HG03103 (cell line): ENCODE measurements around the gene IFTAP.
A peak's percentile ranks its signal among the peaks of the same experiment; 100 is the strongest.

Source experiments
- ATAC-seq: cut with Tn5 transposase; IDR thresholded peaks from one replicate; pipeline ENCODE4 v1.9.1; 2021; ENCODE audit warnings: low read depth; ENCODE audit not compliant: unreplicated experiment

The IFTAP gene

GRCh38 chr11:36591433-36591832 lies 2.9 kb upstream of the IFTAP start:
- ATAC-seq: no peak

DNA sequence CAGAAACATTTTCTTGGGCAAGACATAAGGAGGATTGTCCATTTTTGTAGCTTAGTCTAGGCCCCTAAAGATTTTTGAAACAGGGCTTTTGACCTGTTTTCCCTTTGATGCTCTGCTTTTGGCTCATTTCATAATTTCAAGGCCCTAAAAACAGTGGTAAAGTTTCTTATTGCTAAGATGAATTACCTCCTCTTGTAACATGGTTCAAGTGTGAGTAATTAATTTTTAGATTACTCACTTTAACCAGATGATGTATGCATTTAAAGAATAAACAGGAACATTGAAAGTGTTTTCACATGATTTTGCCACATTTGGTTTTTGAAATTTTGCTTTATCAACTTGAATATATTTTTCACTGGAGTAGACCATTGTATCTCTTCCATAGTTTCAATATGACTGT lies 2.6 kb downstream of the IFTAP start:
- no peak for ATAC-seq

- ATAC-seq: no peak
Measured at GRCh38 chr11:36598051-36598450, 3.7 kb downstream of the IFTAP start, which contains the start of gene RAG2. RAG2 (minus strand) TSS chr11:36598236; CDS start chr11:36594168, 4,068 bp downstream.

DNA sequence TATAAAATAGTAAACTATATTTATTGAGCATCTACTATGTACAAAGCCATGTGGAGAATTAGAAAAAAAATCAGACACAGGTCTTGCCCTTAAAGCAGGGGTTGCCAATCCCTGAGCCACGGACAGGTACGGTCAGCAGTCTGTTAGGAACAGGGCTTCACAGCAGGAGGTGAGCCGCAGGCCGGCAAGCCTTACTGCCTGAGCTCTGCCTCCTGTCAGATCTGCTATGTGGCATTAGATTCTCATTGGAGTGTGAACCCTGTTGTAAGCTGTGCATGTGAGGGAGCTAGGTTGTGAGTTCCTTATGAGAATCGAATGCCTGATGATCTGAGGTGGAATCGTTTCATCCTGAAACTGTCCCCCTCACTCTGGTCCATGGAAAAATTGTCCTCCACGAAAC lies 5.9 kb downstream of the IFTAP start:
- no peak for ATAC-seq

GRCh38 chr11:36601155-36601554 lies 6.9 kb downstream of the IFTAP start:
- no peak for ATAC-seq

- ATAC-seq: no peak
Measured at GRCh38 chr11:36602135-36602534, 7.8 kb downstream of the IFTAP start.

GRCh38 chr11:36605221-36606216 lies 11.2 kb downstream of the IFTAP start:
- peak; percentile 58 for ATAC-seq

- no peak for ATAC-seq
Measured at GRCh38 chr11:36608491-36609199, 14.3 kb downstream of the IFTAP start.

DNA sequence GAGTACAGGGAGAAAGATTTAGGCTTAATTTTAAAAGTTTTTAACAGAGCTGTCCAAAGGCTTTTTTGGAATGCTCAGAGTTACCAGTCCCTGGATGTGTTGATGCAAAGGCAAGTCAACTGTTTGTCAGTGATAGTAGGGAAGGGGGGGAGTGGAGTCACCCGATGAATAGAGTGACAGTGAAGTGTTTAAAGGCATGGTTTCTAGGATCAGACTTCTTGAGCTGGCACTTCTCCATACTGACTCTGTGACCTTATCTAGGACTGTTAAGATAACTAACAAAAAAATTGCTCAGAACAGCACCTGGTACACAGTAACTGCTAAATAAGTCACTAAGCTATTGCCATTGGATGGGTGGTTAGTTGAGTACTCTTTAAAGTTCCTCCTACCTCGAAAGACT lies 15.1 kb downstream of the IFTAP start:
- no peak for ATAC-seq

GRCh38 chr11:36615826-36616225 lies 21.5 kb downstream of the IFTAP start:
- ATAC-seq: no peak

GRCh38 chr11:36617543-36618362 lies 23.5 kb downstream of the IFTAP start:
- no peak for ATAC-seq

- ATAC-seq: no peak
Measured at GRCh38 chr11:36618363-36619047, 24.2 kb downstream of the IFTAP start.

- no peak for ATAC-seq
Measured at GRCh38 chr11:36619502-36619901, 25.2 kb downstream of the IFTAP start.

- ATAC-seq: no peak
Measured at GRCh38 chr11:36620246-36620645, 25.9 kb downstream of the IFTAP start.

- ATAC-seq: peak; percentile 67
Measured at GRCh38 chr11:36622431-36623136, 28.3 kb downstream of the IFTAP start.

GRCh38 chr11:36623494-36623893 lies 29.2 kb downstream of the IFTAP start:
- ATAC-seq: no peak

- ATAC-seq: no peak
Measured at GRCh38 chr11:36627006-36627405, 32.7 kb downstream of the IFTAP start.

DNA sequence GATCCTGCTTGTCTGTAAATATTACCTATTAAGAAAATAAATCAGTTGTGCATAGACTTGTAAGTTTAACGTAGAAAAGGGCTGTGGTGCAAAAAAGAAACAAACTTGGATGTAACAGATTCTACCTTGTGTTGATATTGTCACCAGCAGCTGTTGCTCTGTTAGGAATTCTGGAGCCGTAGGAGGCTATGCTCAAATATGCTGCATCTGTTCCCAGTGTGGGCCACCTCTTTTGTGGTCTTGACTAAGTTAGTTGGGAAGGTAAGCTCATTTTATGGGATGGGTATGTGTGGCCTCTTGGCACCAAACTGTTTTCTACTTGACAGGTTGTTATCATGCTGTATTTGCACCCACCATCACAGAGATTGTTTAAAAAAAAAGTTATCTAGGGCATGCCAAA lies 33.2 kb downstream of the IFTAP start:
- no peak for ATAC-seq

DNA sequence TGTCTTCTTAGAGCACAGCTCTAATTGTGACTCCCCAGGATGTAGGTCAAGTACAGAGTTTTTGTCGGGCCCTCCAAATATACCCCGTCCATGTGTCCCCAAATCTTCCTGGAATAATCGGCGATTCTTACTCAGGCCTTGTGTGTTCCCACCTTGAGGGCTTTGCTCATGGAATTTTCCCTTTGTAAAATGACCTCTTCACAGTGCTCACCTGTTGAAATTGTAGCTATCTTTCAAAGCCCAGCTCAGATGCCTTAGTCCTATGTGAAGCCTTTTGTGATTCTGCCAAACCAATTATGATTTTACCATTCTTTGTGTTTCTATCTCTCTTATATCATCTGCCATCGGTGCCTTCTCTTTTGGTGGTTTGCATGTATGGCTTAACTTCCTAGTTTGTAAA lies 33.8 kb downstream of the IFTAP start:
- ATAC-seq: no peak
